RKO (cell line): ENCODE results near the gene TRIM21.
"Not testable (repeated sequence)": the region's sequence is repeated elsewhere in the genome, so short reads cannot be mapped to it uniquely, and the experiment has no call there.

Experiments used
- DNase-seq: peaks from one replicate; pipeline ENCODE4 v3.0.0-alpha.2; 2016; ENCODE audit warnings: low spot score

Gene TRIM21

DNA sequence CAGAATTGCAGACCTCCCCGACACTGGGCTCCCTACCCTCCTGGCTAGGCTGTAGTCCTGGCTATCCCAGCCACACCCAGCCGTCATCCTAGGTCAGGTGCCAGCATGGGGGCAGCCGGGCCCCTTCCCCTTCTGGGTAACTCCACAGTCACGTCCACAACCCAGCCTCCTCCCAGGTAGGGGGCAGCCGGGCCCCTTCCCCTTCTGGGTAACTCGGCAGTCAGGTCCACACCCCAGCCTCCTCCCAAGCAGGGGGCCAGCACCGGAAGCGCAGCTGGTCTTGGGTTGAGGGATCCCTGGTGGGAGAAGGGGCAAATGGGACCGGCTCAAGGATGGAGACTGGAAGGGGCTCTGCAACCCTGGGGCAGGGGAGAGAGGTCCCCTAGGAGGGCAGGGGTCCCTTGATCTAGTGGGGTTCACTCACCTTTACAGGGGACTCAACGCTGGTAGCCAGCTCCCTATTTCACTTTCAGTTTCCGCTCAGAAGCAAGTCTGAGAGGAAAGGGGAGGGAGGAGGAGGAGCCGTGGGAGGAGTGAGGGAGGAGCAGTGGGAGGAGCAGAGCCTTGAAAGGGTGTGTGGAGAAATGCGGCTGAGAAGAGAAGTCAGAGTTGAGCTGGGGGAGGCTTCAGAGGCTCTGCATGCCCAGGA is at the start of gene TRIM21:
TSS of gene TRIM21 (minus strand) at position 494 of the 649 bp plus-strand sequence. CDS start 3,293 bp downstream, outside the sequence.
- DNase-seq = peak; percentile 84

DNA sequence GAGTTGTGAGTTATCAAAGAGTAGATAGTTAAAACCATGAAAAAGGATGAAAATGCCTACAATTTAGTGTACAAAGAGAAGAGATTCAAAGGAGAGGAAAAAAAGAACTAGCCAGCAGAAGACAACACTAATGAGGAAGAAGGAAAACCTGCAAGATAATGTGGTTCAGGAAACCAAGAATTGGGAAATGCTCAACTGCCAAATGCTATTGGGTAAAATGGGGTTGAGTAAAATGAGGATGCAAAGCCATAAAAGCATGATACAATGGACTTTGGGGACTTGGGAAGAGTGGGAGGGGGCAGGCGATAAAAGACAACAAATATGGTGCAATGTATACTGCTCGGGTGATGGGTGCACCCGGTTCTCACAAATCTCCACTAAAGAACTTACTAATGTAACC is 48.0 kb upstream of the TRIM21 start:
- DNase-seq = no peak

DNA sequence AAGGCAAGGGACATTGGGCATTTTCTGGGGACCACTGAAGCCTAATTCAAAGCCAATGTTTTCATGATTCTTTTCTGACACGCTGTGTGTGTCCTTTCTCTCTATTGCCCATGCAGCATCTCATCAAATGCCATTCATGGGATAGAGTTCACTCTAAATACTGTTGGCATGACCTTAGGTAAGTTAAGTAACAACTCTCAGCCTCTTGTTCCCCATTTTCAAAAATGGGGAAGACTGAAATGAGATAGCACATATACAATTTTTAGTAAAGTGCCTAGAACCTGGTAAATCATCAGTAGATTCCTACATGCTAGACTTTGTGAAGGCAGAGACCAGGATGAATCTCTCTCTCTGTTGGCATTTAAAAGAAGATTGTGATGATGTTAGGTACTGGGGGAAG is 42.9 kb upstream of the TRIM21 start:
- no peak for DNase-seq

DNA sequence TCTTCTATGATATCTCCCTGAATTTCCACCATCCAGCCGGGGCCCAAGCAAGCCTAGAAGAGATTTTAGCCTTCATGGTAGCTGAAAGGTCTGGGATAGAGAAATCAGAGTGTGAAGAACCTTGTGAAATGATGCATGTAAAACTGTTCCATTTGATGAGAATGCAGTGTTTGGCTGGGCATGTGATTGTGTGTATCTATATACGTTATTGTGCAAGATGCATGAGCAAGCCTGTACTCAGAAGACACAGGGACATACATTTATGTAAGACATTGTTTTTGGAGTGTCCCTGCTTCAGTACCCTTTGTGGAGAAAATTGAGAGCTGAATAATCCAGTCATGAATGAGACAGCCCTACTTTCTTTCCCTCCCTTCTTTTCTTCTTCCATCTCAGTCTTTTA is 40.4 kb upstream of the TRIM21 start:
- no peak for DNase-seq

DNA sequence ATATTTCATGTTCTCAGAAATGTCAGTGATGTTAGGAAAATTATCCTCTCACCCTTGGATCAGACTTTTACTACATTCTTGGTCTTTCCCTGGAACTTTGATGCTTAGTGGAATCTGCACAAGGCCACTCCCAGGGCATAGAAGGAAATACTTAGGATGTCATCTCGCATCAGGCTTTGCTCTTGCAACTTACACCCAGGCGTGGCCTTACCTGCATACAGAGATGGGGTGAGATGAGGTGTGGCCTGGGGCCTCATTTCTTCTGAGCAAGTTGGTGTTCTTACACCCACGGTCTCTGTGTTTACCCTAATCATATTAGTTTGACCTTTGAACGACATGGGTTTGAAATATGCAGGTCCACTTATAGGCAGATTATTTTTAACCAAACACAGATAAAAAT is 36.5 kb upstream of the TRIM21 start:
- DNase-seq = no peak

DNA sequence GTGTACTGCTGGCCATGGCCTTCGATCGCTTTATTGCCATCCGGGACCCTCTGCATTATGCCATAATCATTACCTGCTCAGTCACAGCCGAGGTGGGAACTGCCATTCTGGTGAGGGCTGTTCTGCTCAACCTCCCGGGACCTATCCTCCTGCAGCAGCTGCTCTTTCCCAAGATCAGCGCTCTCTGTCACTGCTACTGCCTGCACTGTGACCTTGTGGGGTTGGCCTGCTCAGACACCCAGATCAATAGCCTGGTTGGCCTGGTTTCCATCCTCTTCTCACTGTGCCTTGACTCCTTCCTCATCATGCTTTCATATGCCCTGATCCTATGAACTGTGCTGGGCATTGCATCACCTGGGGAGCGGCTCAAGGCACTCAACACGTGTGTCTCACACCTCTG is 24.9 kb upstream of the TRIM21 start:
- DNase-seq = no peak

DNA sequence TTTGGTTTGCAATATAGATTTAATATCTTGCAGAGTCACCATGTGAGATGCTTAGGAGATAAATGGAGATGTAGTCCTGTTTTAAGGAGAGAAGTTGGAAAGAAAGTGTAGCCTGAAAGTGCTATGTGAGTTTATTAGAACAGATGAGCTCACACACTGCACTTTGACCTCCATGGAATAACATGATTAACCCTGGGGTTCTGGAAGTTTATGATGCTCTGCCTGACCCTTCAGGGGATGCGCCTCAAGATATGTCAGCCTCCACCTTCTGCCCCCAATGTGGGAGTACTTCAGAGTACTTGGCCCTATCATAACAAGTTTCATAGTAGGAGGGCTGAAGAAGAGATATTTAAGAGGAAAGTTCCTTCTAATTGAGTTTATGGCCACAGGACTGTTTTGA is 23.3 kb upstream of the TRIM21 start:
- no peak for DNase-seq

DNA sequence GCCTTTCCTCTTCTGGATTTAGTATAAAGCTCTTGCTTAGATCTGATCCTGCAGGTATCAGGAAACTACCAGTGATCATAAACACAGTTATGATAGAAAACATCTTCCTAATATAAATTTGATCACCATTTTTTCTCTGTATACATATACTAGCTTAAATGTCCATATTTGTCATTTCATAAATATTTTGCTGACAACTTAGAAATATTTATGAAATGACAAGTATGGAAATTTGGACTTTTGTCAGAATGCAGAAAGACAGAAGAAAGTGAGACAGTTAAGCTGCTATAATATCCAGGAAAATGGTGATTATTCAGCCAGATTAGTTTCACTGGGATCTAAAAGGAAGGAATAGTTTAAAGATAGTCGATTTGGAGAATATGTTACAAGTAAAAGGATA is 22.8 kb upstream of the TRIM21 start:
- no peak for DNase-seq

DNA sequence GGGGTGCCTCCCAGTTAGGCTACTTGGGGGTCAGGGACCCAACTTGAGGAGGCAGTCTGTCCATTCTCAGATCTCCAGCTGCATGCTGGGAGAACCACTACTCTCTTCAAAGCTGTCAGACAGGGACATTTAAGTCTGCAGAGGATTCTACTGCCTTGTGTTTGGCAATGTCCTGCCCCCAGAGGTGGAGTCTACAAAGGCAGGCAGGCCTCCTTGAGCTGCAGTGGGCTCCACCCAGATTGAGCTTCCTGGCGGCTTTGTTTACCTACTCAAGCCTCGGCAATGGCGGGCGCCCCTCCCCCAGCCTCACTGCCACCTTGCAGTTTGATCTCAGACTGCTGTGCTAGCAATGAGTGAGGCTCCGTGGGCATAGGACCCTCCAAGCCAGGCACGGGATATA is 12.7 kb upstream of the TRIM21 start:
- not testable (repeated sequence) for DNase-seq

DNA sequence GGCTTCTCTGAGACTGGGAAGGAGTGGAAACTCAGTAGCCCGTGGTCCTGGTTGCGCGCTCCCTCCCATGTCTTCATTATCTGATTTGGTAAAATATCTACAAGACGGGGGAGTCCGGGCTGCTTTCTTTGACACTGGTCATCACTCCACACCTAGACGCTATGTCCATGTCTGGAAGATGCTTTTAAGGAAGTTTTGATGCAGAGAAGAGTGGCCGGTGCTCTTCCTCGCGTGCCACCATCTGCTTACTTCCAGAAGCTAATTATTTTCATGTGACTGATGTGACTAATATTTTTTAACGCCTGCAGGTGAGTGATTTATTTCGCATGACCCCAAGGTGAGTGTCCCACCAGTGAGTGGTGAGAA is 339 bp upstream of the TRIM21 start:
- no peak for DNase-seq

DNA sequence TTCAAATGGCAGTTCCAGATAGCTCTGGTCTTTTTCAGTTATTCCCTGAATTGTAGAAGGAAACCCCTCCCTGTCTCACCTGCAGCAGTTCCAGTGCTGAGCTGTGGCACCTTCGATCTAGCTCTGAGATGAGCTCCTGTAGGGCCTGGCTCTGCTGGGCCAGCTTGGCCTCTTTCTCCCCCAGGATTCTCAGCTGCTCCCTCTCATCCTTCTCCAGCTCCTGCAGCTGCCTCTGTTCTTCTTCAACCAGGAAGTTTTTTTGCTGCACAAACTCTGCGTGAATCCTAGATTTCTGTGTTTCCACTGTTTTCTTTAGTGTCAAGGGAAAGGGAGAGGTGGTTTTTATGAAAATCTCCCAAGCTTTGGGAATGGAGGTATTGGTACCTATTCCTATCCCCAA is 5.3 kb downstream of the TRIM21 start:
- no peak for DNase-seq

DNA sequence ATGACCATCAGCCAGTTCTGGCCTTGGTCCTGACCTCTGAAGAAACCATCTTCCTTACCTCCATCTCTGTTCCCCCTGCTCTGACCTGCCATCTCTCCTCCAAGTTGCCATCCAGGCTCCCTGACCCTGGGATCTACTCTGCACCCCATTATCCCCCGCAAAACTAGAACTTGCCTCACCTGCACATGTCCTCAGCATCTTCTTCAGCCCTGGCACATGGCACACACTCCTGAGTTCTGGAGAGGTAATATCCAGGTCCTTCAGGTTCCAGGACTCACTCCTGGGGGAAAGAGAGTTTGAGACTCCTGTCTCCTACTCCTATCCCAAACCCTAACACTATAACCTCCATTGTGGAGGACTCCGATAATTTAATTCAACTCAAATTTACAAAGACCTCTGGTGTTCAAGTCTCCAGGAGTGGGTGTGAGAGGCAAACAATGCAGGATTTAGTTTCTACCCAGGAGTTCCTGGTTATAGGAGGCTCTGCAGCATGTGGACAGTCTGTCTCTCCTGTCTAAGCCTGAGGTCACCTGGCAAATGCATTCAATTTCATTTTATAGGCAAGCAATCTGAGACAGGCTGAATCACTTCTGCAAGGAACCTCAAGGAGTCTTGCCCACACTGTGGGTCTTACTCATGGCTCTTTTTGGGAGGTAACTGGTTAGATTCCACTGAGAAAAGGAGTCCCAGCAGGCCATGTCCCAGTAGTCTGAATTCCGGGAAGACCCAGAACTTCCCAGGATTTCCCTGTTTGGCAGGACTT is 7.3 kb downstream of the TRIM21 start:
- no peak for DNase-seq

DNA sequence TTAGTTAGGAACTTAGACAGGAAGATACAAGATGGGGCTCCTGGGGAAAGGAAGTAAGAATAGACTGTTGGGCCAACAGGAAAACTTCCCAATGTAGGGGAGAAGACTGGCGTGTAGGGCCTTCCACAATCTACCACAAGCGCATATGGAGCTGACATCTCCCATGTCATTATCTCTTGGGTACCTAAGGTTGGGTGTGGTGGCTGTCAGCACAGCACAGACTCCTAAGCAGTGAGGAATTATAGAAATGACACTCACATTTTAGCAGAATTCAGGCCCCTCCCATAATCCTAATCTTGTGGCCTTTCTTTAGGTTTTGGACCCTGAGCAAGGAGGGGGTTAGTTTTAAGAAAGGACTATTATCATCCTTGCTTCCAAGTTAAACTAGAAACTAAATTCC is 11.6 kb downstream of the TRIM21 start:
- no peak for DNase-seq

DNA sequence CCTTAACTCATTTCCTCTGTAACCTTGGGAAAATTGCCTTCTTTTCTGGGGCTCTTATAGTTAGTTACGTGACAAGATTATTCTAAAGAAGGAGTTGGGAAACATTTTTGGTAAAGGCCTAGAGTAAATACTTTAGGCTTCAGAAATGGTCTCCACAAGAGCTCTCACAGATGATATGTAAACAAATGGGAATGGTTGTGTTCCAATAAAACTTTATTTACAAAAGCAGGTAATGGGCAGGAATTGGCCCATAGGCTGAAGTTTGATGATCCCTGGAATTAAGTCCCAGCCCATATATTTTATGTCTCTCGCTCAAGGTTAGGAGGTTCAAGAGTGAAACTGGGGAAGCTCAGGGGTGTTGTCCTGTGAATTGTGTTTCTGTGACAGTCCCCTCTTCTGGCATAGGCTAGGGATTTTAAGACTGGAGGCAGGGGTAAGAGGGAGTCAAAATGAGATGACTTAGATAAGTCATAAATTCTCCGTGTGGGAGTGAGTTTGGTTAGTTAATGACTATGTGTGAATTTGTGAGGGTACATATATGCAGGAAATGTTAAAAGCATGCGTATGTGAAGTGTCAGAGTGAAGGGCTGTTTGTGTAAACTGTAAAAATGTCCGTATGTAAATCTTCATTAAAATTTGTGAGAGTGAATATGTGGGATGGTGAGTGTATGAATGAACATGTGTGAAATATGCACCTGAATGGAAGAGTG is 17.9 kb downstream of the TRIM21 start:
- DNase-seq = no peak

DNA sequence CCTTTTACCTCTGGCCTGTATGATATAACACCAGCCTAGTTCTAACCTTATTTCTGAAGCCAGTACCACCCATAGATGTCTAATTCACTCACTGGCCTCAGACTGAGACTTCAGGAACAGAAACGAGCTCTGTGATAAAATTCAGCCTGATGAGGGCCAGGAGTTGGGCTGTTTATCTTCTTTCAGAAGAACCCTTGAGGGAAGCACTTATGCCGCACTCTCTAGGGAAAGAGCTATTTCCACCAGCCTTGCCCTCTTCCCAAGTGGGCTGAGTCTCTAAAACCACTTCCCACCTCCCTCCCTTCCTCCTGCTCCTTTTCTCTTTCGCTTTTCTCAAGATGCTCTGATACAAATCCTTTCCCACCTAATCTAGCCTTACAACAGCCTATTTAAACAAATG is 23.3 kb downstream of the TRIM21 start:
- DNase-seq = no peak

DNA sequence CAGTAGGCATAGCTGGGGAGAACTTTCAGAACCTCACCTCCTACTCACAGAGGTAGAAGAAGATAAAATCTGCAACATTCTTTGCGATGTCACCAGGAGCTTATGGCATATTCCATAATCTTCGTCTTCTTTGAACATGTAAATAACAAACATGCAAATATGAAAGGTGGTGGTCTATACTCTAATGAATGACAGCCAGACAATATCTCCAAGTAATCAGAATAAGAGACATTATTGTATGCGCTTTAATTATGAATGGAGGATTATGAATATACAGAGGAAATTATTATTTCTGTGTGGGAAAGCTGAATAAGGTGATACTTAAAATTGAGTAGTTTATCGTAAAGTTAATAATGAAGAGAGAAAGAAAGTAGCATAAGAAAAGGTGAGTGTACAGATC is 25.2 kb downstream of the TRIM21 start, which contains the start of gene OR52B4:
TSS of gene OR52B4 (minus strand) at position 101 of the 400 bp plus-strand sequence. CDS start at position 10, 91 bp downstream.
- DNase-seq = no peak

DNA sequence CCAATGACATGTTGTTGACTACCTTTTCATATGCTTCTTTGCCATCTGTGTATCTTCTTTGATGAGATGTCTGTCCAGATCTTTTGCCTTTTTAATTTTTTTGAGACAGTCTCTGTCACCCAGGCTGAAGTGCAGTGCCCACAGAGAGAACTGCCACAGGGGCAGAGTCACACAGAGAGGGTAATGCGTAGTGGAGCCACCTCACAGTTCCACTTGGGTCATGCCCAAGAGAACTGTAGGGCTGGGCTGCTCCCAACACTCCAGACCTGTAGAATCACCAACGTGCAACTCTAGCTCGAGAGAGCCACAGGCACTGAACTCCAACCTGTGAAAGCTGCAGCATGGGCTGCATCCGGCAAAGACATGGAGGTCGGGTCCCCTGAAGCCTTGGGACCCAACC is 45.4 kb downstream of the TRIM21 start:
- not testable (repeated sequence) for DNase-seq

DNA sequence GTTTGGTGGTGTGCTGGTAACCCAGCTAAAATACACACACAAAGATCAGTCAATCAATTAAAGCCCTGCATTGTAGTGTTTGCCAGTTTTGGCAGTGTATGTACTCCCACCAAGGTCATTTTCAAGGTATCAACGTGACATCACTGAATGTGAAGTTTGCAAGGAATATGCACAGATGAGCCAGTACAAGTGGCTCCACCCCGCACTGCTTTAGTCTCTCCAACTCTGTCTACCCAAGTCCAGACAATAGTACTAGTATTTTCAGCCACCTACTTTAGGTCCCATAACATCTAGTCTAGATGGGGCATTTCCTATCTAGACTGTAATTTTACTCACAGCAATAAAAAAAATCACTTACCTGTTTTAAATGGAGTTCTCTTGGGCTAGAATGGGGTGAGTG is 48.1 kb downstream of the TRIM21 start:
- DNase-seq = not testable (repeated sequence)
